Upper lobe of left lung (tissue), 6 donors: Measurements from ENCODE around the gene CHKA. TPM values are rescaled to one million over a fixed set of nuclear protein-coding genes. Genes with fewer than 3 reads are reported as not detected.

Experiments used
- ATAC-seq, 2 donors: fragments of 200-7000 bp; cut with Tn5 transposase; one replicate each; pipeline ENCODE4 v1.9.1; 2022; ENCODE audit warnings: mild to moderate bottlenecking in 2 of 2, moderate library complexity in 2 of 2; ENCODE audit not compliant: low FRiP score in 2 of 2
- DNase-seq, 2 donors: peaks; one replicate each; pipeline ENCODE4 v3.0.0-alpha.2; 2019 to 2020
- H3K27ac ChIP-seq, 4 donors: fragments of 200-600 bp; sonication (generic); one replicate each; pipeline ENCODE4 v1.5.1; 2016 to 2019
- H3K27me3 ChIP-seq, 4 donors: fragments of 200-600 bp; sonication (generic); one replicate each; pipeline ENCODE4 v1.5.1; 2017 to 2019
- H3K36me3 ChIP-seq, 4 donors: fragments of 200-600 bp; sonication (generic); one replicate each; pipeline ENCODE4 v1.5.1; 2016 to 2019
- H3K4me1 ChIP-seq, 4 donors: fragments of 200-600 bp; sonication (generic); one replicate each; pipeline ENCODE4 v1.5.1; 2018 to 2019
- H3K4me3 ChIP-seq, 4 donors: fragments of 200-600 bp; sonication (generic); one replicate each; pipeline ENCODE4 v1.5.1; 2017 to 2019; ENCODE audit warnings: mild to moderate bottlenecking in 2 of 4, moderate library complexity in 1 of 4
- H3K9me3 ChIP-seq, 4 donors: fragments of 200-600 bp; sonication (generic); one replicate each; pipeline ENCODE4 v1.5.1; 2018 to 2019
- CTCF ChIP-seq, 6 experiments: fragments of 450-650 bp in 4 of 6; fragments of 200-600 bp in 2 of 6; sonication (generic) in 2 of 6; IDR thresholded peaks; one replicate each; pipeline ENCODE4 v1.5.1; 2016 to 2019; ENCODE audit warnings: antibody characterized with exemption in 6 of 6
- EP300 ChIP-seq, 4 donors: sonication (generic); formaldehyde crosslinking; IDR thresholded peaks; one replicate each; pipeline ENCODE4 v1.5.1; 2017; ENCODE audit warnings: antibody characterized with exemption in 4 of 4, control low read depth in 2 of 4
- POLR2A ChIP-seq, 4 donors: fragments of 450-650 bp; IDR thresholded peaks; one replicate each; pipeline ENCODE4 v1.5.1; 2016 to 2017; ENCODE audit warnings: antibody characterized with exemption in 4 of 4, mild to moderate bottlenecking in 2 of 4
- POLR2AphosphoS5 ChIP-seq, 2 donors: sonication (generic); formaldehyde crosslinking; IDR thresholded peaks; one replicate each; pipeline ENCODE4 v1.5.1; 2017; ENCODE audit warnings: antibody characterized with exemption in 2 of 2
- WGBS, 2 donors: methylation state at CpG; one replicate each; pipeline ENCODE4 v1.1.5; 2017 to 2018; 5-methylcytosine and 5-hydroxymethylcytosine counted together
- total RNA-seq, 6 donors: library from RNA; depleted of rRNA in 4 of 6; stranded (reverse); fragments of >200 nt in 4 of 6; gene quantifications; one replicate each; pipeline versions ENCODE4 v1.1.0 to v1.2.1, GENCODE V29; 2016 to 2021
- donor health status: DM: no; HTN: no; CAD: no; lungs with moderate emphysema.
- donor health status: DM: no; HTN: yes; CAD: no; lungs with severe emphysema.

Gene CHKA
- total RNA-seq, 6 donors from 2014 or later, result 34.5 to 128 (median 59.1) TPM

GRCh38 chr11:68149417-68149816 lies 28.2 kb upstream of the CHKA start:
- Histone ChIP-seq H3K4me3 (no peak overlapping the region), H3K9me3 (no peaks in the 10 kb centered on the region), H3K4me1 (peaks cover 26 to 49% (median 37%) of the 10 kb centered on the region in 4 donors), H3K36me3 (no peaks in the 10 kb centered on the region), H3K27ac (peak overlapping the region; percentile 17 to 72 (median 38)), H3K27me3 (no peaks in the 10 kb centered on the region)
- DNase-seq (peak in 1 of 2 donors; percentile 76), ATAC-seq (no peak)
- peak in 1 of 2 donors; percentile 59 for TF ChIP-seq POLR2AphosphoS5 (IDR thresholded peaks at IDR 0.05)
- no peak for TF ChIP-seq POLR2A (IDR thresholded peaks at IDR 0.05)
- peak in 1 of 4 donors; percentile 29 for TF ChIP-seq EP300 (IDR thresholded peaks at IDR 0.05)
- no peak for TF ChIP-seq CTCF (IDR thresholded peaks at IDR 0.05)
- 42 to 79% methylated on average over 6 of the region's 6 CpGs for WGBS, 2 donors

DNA sequence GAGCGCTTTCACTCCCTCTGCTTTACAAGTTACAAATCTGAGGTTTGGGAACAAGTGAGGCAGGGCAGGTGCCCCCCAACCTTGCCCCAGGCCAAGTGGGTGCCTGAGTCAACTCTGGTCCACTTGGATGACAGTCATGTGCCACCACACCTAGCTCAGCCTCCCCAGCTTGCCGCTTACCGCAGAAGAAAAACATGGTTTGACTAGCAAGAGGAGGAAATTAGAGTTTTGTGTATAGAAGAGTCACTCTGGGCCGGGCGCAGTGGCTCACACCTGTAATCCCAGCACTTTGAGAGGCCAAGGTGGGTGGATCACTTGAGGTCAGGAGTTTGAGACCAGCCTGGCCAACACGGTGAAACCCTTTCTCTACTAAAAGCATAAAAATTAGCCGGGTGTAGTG lies 27.7 kb upstream of the CHKA start:
- H3K36me3 ChIP-seq, result no peaks in the 10 kb centered on the region
- no peak for ATAC-seq
- WGBS, 2 donors, result 77 to 86% methylated on average over 6 to 7 of the region's 7 CpGs
- no peaks in the 10 kb centered on the region for H3K9me3 ChIP-seq
- DNase-seq, result no peak
- H3K4me1 ChIP-seq, result peaks cover 26 to 49% (median 37%) of the 10 kb centered on the region in 4 donors
- no peak overlapping the region for H3K4me3 ChIP-seq
- peak overlapping the region in 2 of 4 donors; percentile 7 to 72 for H3K27ac ChIP-seq
- TF ChIP-seq POLR2A (IDR thresholded peaks at IDR 0.05) (no peak), POLR2AphosphoS5 (IDR thresholded peaks at IDR 0.05) (no peak), EP300 (IDR thresholded peaks at IDR 0.05) (no peak), CTCF (IDR thresholded peaks at IDR 0.05) (no peak)
- H3K27me3 ChIP-seq, result no peaks in the 10 kb centered on the region

DNA sequence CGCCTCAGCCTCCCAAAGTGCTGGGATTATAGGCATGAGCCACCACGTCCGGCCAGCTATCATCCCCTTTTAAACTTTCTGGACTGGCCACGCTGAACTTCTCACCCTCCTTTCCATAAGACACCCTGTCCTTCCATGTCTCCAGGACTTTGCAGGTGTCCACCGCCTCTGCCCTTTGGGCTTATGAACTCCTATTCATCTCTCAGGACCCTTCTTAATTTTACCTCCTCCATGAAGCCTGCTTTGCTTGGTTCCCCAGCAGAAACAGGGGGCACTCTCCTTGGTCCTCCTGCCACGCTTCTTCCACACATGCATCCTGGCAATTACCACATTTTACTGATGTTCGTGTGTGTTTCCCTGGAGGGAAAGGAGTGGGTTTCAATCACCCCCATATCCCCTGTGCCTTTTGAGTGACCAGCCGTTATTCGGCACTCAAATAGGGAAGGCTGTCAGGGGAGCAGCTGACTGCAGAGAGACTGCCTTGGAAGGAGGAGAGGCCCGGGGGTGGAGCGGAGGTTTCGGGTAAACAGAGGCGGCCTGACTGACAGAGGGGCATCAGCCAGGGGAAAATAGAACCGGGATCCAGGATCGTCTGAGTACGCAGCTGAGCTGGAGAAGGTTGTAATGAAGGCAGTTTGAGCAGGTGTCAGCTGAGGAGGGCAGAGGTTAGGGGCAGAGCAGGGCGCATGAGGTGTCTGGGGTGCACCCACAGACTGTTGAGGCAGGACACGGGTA lies 27.1 kb upstream of the CHKA start:
- DNase-seq, result no peak
- peaks cover 26 to 50% (median 37%) of the 10 kb centered on the region in 4 donors for H3K4me1 ChIP-seq
- no peaks in the 10 kb centered on the region for H3K9me3 ChIP-seq
- TF ChIP-seq CTCF (IDR thresholded peaks at IDR 0.05), result no peak
- TF ChIP-seq POLR2A (IDR thresholded peaks at IDR 0.05), result no peak
- TF ChIP-seq EP300 (IDR thresholded peaks at IDR 0.05), result no peak
- TF ChIP-seq POLR2AphosphoS5 (IDR thresholded peaks at IDR 0.05), result no peak
- 92% methylated on average over 17 to 18 of the region's 18 CpGs for WGBS, 2 donors
- H3K4me3 ChIP-seq, result no peak overlapping the region
- H3K27me3 ChIP-seq, result no peaks in the 10 kb centered on the region
- no peaks in the 10 kb centered on the region for H3K36me3 ChIP-seq
- no peak for ATAC-seq
- peak overlapping the region in 2 of 4 donors; percentile 7 to 72 for H3K27ac ChIP-seq

- ATAC-seq (peak; percentile 44 to 70), DNase-seq (peak in 1 of 2 donors; percentile 79)
- Histone ChIP-seq H3K4me3 (no peak overlapping the region), H3K36me3 (no peaks in the 10 kb centered on the region), H3K27ac (peak overlapping the region; percentile 70 to 86 (median 73)), H3K4me1 (peaks cover 34 to 63% (median 42%) of the 10 kb centered on the region in 4 donors), H3K27me3 (no peaks in the 10 kb centered on the region), H3K9me3 (no peaks in the 10 kb centered on the region)
- WGBS, 2 donors, result 21 to 57% methylated on average over 7 to 13 of the region's 13 CpGs
- TF ChIP-seq POLR2A (IDR thresholded peaks at IDR 0.05), result peak in 1 of 4 donors; percentile 63
- no peak for TF ChIP-seq EP300 (IDR thresholded peaks at IDR 0.05)
- no peak for TF ChIP-seq CTCF (IDR thresholded peaks at IDR 0.05)
- peak in 1 of 2 donors; percentile 58 for TF ChIP-seq POLR2AphosphoS5 (IDR thresholded peaks at IDR 0.05)
These were observed 25.7 kb upstream of the CHKA start for GRCh38 chr11:68146704-68147474.
